ENCODE data around the gene MRPL54.

Gene MRPL54

DNA sequence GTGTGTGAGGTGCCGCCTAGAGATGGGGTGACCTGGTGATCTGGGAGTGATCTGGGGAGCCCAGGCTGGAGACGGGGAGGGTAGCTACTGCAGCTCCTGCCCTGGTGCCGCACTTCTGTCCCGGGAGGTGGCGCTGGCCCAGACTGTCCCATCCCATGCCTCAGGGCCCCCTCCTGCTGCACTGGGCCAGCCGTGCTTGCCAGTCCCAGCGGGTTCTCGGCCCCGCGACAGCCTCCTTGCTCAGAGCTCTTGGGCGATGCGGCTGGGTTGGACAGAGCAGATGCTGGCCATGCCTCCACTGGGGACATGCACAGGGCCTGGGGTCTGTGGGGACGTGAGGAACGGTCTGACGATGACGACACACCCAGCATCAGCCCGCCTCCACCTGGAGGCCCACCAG lies 7.0 kb downstream of the MRPL54 start:
- no peak for DNase-seq (ENCODE audit: low read depth in 2 of 2)

DNA sequence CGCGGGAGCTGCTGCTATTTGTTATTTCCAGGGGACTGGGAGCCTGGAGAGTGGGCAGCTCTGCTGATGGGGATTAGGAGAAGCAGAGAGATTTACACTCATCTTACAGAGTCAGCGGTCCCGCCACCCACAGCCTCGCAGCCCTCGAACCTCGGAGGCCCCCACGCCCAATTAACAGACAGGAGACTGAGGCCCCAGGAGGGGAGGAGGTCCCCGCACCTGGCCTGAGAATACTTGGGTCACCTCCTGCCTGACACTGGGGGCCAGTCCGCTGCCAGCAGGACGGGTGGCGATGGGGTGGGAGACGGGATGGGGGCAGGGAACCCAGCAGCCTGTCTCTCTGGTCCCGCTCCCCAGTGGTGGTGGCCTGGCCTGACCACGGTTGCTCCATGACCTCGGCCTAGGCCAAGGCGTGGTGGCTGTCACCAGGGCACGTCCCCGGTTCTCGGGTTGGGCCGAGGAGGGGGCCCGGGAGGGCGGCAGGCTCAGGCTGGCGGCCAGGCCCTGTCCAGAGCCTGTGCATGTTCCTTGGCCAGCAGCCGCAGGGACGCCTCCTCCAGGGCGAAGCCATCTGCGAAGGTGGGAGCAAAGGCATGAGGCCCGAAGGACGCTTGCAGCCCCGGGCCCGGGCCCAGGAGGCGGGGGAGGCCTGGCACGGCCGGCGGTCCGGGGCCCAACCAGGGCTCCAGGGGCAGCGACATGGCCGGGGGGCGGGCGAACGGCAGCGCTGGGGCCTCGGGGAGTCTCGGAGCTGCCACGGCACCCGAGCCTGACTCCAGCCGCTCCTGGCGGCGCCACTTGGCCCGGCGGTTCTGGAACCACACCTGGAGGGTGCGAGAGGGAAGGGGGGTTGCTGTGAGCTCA lies 7.9 kb downstream of the MRPL54 start:
- DNase-seq (ENCODE audit: low read depth in 2 of 2): no peak

DNA sequence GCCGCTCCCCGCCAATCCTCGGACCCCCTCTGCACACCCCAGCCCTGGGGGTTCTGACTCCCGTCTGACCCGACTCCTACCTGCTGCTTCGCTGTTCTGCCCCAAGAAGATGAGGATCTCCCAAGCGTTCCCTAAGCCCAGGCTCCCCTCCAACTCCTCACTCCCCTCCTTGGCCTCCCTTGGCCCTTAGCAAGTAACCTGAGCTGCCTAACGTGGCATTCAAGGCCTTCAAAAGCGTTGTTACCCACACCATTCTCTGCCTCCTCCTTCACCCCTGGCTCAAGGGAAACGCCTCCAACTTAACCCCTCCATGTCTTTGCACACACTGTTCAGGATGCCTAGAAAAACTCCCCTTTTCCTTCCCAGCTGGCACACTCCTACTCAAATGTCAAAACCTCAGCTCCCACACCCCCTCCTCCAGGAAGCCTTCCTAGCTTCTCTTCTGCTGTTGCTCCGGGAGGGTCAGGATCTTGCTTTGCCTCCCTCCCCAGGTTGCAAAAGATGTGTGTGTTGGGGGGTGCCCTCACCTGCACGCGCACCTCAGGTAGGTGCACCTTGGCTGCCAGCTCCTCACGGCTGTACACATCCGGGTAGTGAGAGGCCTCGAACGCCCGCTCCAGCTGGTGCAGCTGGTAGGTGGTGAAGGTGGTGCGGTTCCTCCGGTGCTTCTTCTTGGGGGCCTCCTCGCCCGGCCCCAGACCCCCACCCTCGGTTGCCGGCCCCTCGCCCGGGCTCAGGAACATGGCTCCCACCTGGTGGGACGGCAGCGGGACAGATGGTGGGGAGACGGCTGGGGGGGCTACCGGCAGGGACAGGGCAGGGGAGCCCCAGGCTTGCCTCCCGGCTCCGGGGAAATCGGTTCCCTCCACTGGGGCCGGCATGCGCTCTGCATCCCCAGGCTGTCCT lies 8.8 kb downstream of the MRPL54 start:
- DNase-seq (ENCODE audit: low read depth in 2 of 2): no peak

GRCh38 chr19:3771906-3772455 lies 9.5 kb downstream of the MRPL54 start, which contains the start of gene RAX2:
Gene RAX2 (minus strand): TSS chr19:3772228. CDS start chr19:3771742, 486 bp downstream.
- DNase-seq (ENCODE audit: low read depth in 2 of 2): no peak

- DNase-seq (ENCODE audit: low read depth in 2 of 2): no peak
Measured at GRCh38 chr19:3773814-3774515, 11.5 kb downstream of the MRPL54 start.

GRCh38 chr19:3774621-3775373 lies 12.3 kb downstream of the MRPL54 start:
- no peak for DNase-seq (ENCODE audit: low read depth in 2 of 2)

GRCh38 chr19:3775374-3775711 lies 12.9 kb downstream of the MRPL54 start:
- no peak for DNase-seq (ENCODE audit: low read depth in 2 of 2)

GRCh38 chr19:3775831-3776230 lies 13.3 kb downstream of the MRPL54 start:
- no peak for DNase-seq (ENCODE audit: low read depth in 2 of 2)

- no peak for DNase-seq (ENCODE audit: low read depth in 2 of 2)
Measured at GRCh38 chr19:3776479-3777040, 14.1 kb downstream of the MRPL54 start.

GRCh38 chr19:3778104-3778867 lies 15.8 kb downstream of the MRPL54 start:
- DNase-seq (ENCODE audit: low read depth in 2 of 2): no peak

DNA sequence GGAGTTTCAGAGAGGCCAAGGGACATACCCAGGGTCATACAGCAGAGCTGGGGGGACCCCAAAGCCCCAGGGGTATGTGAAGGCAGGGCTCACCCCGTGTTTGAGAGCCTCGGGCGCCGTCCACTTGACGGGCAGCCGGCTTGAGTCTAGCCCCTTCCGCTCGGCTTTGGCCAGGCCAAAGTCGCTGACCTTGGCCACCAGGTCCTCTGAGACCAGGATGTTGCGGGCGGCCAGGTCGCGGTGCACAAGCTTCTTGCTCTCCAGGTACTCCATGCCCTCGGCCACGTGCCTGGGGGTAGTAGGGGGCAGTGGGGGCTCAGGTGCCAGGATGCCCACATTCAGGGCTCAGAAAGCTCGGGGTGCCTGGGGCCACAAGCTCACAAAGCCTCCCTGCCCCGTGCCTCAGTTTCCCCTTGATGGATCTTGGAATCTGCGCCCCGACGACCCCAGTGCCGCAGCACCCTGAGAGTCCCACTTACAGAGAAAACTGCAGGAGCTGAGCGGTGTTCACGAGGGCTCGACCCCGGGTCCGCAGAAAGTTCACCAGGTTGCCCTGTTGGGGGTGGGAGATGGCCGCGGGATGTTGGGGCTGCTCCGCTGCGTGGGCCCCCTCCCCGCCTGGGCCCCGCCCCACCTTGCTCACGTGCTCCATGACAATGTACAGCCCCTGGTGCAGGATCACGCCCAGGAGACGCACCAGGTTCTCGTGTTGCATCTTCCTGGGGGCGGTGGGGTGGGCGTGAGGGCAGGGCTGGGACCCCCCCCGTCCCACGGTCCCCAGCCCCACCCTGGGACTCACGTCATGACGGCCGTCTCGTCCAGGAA lies 16.6 kb downstream of the MRPL54 start:
- no peak for DNase-seq (ENCODE audit: low read depth in 2 of 2)

GRCh38 chr19:3780786-3781304 lies 18.4 kb downstream of the MRPL54 start:
- no peak for DNase-seq (ENCODE audit: low read depth in 2 of 2)

- no peak for DNase-seq (ENCODE audit: low read depth in 2 of 2)
Measured at GRCh38 chr19:3781603-3782002, 19.1 kb downstream of the MRPL54 start.

DNA sequence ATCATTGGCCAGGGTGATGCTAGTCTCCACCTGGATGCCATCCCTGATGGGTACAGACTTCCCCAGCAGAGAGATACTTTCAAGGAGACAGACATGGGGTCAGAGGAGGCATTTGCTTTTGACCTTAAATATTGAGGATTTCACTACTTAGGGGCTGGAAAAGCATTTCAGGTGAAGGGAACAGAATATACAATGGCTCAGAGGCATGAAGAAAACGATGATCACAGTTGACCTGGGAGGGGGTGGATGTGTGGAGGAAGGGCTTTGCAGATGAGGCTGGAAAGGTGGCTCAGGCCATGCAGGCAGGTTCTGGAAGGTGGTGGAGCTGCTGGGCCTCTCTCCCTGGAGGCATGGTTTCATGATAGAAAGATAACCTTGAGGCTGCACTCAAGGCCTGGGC lies 19.8 kb downstream of the MRPL54 start:
- no peak for DNase-seq (ENCODE audit: low read depth in 2 of 2)

GRCh38 chr19:3782903-3783302 lies 20.4 kb downstream of the MRPL54 start:
- DNase-seq (ENCODE audit: low read depth in 2 of 2): no peak

- DNase-seq (ENCODE audit: low read depth in 2 of 2): peak; percentile 27 to 28
Measured at GRCh38 chr19:3783660-3784584, 21.4 kb downstream of the MRPL54 start.

- DNase-seq (ENCODE audit: low read depth in 2 of 2): no peak
Measured at GRCh38 chr19:3784607-3785450, 22.3 kb downstream of the MRPL54 start.
